Activated T-cell treated with anti-CD3 and anti-CD28 coated beads, Interleukin-2, amount 50 U/mL, for 1 hour (primary cell): ENCODE measurements around the gene FEN1.

Experiments
- DNase-seq: peaks from one replicate; pipeline ENCODE4 v3.0.0-alpha.2; 2020

The FEN1 gene

DNA sequence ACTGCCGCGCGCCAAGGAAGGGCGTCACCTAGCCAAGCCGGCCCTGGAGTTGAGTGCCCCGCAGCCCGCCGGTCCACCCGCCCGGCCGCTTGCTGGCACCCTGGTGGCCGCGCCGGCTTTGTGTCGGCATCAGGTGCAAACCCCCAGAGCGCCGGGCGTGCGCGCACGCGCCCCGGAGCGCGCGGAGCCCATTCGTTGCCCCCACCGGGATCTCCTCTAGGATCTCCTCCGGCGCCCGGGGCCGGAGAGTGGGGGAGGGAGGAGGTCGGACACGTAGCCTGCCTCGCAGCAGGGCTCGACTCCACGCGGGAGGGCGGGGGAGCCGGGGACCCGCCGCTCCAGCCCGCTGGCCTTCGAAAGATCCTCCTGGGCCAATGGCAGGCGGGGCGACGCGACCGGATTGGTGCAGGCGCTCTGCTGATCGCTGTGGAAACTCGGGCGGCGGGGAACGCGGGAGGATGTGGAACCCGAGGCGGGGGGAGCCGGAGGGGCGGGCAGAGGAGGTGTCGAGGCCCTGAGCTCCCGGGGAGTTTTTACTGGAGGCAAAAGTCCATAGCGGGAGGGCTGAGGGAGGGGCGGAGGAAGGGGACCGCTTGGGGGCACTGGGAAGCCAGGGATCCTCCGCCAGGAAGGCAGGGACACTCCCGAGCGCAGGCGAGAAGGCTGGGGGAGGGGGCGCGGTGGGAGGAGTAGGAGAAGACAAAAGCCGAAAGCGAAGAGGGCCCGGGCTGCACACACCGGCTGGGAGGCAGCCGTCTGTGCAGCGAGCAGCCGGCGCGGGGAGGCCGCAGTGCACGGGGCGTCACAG is 35.1 kb downstream of the FEN1 start, which contains the start of gene FADS2:
FADS2 (plus strand) TSS at position 730 of the 808 bp plus-strand sequence. CDS start 91 bp downstream, outside the sequence.
- DNase-seq, result peak; percentile 68

- no peak for DNase-seq
Measured at GRCh38 chr11:61828379-61828628, 35.6 kb downstream of the FEN1 start.

DNA sequence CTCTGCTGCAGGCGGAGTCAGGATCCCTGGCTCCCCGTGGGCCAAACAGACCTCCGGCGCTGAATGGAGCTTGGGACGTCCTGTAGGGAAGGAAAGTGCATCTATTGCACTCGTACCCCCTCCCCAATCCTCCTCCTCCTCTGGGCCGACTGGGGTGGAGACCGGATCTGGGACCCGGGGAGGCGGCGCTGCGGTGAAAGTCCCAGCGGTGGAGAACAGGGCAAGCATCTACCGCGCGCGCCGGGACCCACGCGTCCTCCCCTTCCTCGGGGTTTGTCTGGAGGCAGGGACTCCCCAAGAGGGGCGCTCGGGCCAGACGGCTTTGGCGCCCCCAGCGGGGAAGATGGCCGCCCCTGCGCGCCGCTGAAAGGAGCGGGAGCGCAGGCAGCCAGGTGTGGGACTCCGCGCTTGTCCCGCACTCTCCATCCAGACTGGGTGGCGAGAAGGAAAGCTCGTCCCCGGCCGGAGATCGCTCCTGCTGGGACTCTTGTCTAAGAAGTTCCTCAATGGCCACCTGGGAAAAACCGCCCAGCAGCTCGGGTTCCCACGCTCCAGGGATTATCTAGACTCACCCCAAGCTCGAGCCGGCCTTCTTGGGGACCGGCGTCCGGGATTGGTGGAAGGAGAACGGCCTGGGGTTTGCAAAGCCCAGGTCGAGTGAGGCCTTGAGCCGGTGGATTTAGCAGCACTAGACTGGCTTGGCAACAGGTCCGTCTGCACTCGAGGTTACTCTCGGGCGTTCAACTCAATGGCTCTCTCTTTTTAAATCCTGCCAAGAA is 36.1 kb downstream of the FEN1 start:
- DNase-seq, result peak; percentile 56

DNA sequence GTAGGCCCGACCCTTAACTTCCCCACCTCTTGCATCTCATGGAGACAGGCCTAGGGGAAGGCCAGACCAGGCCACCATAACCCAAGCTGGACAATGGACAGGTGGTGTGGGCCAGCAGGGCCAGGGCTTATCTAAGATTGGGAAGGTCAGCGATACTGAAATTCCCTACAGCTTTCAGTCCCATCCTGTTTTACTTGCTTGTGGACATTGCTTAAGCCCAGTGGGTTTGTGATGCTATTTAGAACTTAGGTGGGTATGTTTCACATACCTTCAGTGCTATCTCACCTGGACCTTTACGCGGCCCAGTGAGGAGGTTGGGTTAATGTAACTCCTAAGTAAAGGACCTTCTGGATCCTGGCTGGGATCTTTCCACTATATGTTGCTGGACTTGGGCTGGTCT is 37.1 kb downstream of the FEN1 start:
- DNase-seq, result no peak

DNA sequence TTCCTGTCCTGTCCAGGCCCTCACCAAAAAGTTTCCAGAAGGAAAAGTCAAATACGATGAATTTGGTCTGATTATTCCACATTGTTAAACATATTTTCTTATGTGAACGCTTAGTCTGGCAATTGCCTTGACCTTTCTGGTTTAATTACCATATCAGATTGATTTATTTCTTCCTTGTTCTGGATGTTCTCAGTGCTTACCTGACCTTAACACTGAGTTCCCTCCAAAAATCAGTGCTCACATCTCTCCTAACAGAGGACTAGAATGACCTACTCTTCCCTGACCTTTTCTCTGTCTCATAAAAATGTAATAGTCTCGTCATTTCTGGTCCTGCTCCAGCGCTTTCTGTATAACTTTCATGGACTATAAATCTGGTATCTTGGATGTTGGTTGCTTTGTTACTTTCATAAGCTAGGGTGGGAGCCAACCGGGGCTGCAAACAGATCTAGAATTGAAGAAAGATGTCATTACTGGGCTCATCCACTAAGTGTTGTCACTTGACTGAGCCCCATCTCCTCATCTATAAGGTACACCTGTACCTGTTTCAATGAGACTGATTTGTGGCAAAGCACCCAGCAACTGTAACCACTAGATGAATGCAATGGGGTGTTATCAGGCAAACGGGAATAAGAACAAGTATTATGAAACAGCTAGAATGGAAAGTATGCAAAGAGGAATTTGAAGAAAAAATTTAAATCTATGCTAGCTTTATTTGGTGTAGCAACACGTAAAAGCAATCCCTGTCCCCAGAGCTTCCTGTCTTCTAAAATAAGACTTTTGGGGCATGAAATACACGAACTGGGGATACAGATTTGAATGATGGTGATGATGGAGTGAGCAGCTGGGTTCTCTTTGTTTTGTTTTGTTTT is 37.8 kb downstream of the FEN1 start:
- DNase-seq, result no peak

DNA sequence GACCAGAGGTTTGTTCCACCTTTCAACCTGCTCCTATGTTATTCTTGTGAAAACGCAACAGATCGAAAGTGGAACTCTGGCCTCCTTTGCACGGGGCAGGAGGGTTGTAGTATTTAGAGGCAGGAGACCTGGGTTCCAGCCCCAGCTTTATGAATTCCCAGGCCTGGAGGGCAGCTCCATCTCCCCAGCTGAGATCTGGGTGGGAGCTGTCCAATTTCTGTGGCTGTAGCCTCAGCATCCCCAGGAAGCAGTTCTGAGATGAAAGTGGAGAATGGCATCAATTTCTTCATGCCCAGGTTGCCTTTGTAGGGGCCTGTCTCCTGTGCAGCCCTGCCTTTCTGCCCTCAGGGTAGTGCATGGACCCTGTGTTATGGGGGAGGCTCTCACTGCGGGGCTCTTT is 39.5 kb downstream of the FEN1 start:
- no peak for DNase-seq

- DNase-seq, result no peak
Measured at GRCh38 chr11:61832754-61833153, 40.0 kb downstream of the FEN1 start.

- no peak for DNase-seq
Measured at GRCh38 chr11:61833471-61833870, 40.8 kb downstream of the FEN1 start.

DNA sequence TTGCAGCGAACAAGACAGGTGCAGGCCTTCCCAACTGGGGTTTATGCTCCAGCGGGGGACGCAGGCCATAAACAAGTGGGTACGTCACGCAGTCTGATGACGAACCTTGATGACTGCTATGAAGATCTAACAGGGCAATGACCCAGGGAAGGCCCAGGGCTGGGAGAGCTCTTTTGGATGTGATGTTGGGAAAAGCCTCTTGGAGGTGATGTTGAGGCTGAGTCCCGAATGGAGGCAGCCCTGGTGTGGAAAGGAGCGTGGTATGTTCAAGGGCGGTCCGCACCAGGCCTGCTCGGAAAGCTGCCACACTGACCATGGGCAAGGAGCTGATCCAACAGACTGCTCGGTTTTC is 41.2 kb downstream of the FEN1 start:
- no peak for DNase-seq

DNA sequence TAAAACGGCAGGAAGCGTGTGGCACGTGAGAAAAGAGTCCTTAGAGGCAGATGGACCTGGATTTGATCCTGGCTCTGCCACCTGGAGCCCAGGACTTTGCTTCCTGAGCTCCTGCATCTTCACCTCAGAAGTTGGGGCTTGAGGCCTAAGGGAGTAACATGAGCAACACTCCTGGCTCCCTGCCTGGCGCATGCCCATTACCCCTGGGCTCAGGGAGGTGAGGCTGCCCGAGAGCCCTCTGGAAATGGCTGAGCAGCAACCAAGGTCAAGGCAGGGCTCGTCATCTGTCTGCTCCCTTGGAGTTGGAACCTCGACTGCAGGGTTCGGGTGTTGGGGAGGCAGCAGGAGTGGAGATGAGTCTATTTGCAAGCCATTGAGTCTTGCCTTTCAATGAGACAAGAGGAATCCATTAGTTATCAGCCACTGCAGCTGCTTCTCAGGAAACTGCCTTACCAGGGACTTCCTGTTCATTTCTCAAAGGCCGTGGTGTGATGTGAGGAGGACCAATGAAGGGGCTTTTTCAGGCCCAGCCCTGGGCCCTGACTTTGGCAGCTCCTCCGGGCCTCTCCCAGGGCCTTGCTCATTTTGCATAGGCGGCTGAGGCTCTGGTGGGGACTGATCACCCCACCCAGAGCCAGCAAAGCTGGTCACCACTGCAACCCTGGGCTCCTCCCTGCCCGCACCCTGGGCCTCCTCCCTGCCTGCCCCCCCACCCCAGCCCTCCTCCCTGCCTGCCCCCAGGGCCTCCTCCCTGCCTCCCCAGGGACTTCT is 41.8 kb downstream of the FEN1 start:
- peak; percentile 44 for DNase-seq

GRCh38 chr11:61836193-61836592 is 43.5 kb downstream of the FEN1 start:
- DNase-seq, result no peak

DNA sequence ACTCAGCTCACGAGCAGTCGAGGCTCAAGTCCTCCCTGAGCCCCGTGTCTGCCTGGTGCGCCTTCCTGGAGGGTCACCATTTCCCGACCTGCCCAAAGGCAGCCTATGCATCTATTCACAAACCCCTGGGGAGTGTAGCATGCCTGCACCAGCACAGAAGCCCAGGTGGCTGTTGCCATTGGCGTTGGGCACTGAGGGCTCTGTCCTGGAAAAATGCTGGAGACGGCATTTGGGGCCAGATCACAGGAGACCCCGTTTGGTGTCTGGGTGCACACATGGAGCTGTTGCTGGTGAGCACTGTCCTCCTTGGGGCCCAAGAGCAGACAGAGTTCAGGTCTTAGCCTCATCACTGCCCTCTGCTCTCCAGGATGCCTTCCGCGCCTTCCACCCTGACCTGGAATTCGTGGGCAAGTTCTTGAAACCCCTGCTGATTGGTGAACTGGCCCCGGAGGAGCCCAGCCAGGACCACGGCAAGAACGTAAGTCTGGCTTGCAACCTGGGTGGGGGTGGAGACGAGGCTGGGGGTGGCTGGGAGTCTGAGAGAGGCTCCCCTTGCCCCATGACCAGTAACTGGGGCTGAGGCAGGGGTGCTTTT is 44.8 kb downstream of the FEN1 start:
- DNase-seq, result no peak

DNA sequence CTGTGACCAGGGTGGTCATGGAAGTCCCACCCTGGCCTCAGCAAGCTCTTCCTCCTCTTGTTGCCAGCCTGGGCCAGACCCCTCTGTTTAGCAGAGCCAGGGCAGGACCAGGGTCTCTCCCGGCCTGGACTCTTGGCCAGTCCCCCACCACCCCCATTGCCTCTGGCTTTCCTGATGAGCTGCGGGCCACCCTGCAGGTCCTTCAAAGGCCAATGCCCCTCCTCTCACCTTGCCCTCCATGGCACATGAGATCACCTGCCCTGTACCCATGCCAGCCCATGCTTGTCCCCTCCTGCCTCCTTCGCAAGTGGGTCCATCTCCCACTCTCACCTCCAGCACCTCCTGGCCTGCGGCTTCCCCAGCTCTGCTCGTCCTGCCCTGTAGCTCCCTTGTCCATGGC is 45.8 kb downstream of the FEN1 start:
- no peak for DNase-seq

GRCh38 chr11:61838921-61839320 is 46.2 kb downstream of the FEN1 start:
- DNase-seq, result no peak

- no peak for DNase-seq
Measured at GRCh38 chr11:61839742-61840141, 47.0 kb downstream of the FEN1 start.

DNA sequence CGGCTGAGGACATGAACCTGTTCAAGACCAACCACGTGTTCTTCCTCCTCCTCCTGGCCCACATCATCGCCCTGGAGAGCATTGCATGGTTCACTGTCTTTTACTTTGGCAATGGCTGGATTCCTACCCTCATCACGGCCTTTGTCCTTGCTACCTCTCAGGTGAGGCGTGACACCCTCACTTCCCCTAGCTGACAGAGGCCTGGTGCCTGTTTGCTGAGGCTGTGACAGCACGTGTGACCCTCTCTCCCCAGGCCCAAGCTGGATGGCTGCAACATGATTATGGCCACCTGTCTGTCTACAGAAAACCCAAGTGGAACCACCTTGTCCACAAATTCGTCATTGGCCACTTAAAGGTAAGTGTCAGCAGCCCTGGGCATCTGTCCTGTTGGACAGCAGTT is 47.7 kb downstream of the FEN1 start:
- no peak for DNase-seq

DNA sequence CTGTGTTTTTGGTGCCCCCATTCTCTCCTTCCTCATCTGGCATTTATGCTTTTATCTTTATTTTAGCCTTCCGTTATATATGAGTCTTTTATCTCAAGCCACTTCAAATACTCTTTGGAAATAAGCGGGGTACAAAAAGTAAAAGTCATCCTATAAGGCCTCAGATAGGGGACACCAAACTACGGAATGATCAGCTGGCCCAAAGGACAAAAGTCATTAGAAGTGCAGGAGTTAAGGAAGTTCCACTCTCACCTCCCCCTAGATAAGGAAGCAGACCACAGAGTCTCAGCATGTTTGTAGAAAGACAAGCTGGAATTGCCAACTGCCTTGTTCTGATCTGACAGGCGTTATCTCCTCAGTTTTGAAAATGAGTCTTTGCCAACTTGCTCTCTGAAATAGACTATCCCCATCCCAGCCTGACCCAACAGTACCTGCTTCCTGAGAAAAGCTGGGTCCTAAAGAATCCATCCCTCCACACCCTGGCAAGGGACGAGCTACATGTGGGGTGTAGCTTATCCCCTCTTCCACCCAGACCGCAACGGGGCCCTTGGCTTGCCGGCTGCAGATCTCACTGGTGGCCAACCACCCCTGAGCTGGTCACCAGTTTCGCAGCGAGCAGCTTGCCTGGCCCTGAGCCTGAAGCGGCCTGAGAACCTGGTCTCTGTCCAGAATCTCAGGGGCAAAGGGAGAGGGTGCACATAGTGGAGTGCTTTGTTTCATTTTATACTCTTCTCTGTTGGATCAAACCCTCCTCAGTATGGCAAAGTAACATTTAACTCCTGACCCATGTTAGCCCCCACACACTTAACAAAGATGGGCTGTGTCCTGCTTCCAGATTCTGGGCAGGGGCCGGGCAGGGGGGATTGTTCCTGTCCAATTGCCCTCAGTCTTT is 49.2 kb downstream of the FEN1 start:
- no peak for DNase-seq

- no peak for DNase-seq
Measured at GRCh38 chr11:61842528-61842820, 49.8 kb downstream of the FEN1 start.

DNA sequence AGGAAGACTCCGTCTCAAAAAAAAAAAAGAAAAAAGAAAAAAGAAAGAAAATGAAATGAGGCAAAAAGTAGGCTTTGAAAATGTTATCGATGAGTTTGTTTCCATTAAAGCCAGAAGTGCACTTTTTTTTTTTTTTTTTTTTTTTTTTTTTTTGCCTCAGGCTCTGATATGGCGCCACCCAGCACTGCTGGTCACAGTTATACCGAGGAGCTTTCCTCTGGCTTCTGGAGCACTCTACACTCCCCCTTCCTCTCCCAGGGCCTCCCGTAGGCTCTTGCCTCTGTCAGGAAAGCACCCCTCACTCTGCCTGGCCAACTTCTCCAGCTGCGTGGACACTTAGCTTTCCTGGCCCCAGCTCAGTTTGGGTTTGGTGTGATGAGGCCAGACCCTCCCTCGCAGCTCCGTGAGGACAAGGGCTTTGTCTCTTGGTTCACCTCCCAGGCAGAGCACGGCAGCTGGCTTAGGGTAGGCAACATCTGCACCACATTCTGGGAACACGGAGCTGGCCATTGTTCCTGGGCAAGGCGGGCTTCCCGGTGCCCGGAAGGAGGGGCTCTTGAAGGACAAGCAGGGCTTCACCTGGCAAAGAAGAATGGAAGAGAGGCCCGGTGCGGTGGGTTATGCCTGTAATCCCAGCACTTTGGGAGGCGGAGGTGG is 52.3 kb downstream of the FEN1 start:
- no peak for DNase-seq

- no peak for DNase-seq
Measured at GRCh38 chr11:61846362-61847020, 53.8 kb downstream of the FEN1 start.
